ENCODE data around the gene SH3PXD2A. TPM values are rescaled to one million over a fixed set of nuclear protein-coding genes. Genes with fewer than 3 reads are reported as not detected.

The SH3PXD2A gene
- total and polyA plus RNA-seq, 2 experiments from 2014 or later, result 1.8 to 5.0 TPM

GRCh38 chr10:103892181-103892580 lies 36.8 kb upstream of the SH3PXD2A start:
- Histone ChIP-seq H4K20me1 (replicated peaks; ENCODE audit: insufficient read depth) (no peaks in the 10 kb centered on the region), H3F3A (replicated peaks; ENCODE audit: low read depth) (no peaks in the 10 kb centered on the region), H3K79me2 (replicated peaks; ENCODE audit: insufficient read depth) (no peaks in the 10 kb centered on the region), H3K36me3 (ENCODE audit: insufficient read depth) (peaks cover 6% of the 10 kb centered on the region; the same call in 1 of the 2 replicates), H3K27me3 (ENCODE audit: insufficient read depth) (no peaks in the 10 kb centered on the region), H2AFZ (no peak overlapping the region), H3K4me3 (no peak overlapping the region), H3K9me2 (ENCODE audit: insufficient read depth) (no peaks in the 10 kb centered on the region), H3K4me2 (no peak overlapping the region), H3K27ac (ENCODE audit: low read depth) (no peak overlapping the region), H3K4me1 (ENCODE audit: insufficient read depth) (no peaks in the 10 kb centered on the region; the same call in 1 of the 2 replicates)
- ATAC-seq (no peak), DNase-seq (ENCODE audit: low spot score) (no peak)
- Mint-ChIP-seq H3K4me3 (no peak overlapping the region), H3K36me3 (ENCODE audit: low read depth) (no peaks in the 10 kb centered on the region), H3K9me3 (no peaks in the 10 kb centered on the region), H3K4me1 (peaks cover 10% of the 10 kb centered on the region), H3K27me3 (ENCODE audit: insufficient read depth, low read depth, poor library complexity) (peaks cover 2% of the 10 kb centered on the region), H3K27ac (no peak overlapping the region)
- no peak for TF ChIP-seq EZH2phosphoT487 (IDR thresholded peaks at IDR 0.05; ENCODE audit: unreplicated experiment)

- Histone ChIP-seq H3K4me1 (ENCODE audit: insufficient read depth) (no peaks in the 10 kb centered on the region), H3K27me3 (ENCODE audit: insufficient read depth) (no peaks in the 10 kb centered on the region), H3K4me2 (no peak overlapping the region), H3K9me2 (ENCODE audit: insufficient read depth) (no peaks in the 10 kb centered on the region), H3K36me3 (ENCODE audit: insufficient read depth) (peaks cover 6% of the 10 kb centered on the region; the same call in 1 of the 2 replicates), H3K79me2 (replicated peaks; ENCODE audit: insufficient read depth) (no peaks in the 10 kb centered on the region), H3K27ac (ENCODE audit: low read depth) (no peak overlapping the region), H2AFZ (no peak overlapping the region), H3F3A (replicated peaks; ENCODE audit: low read depth) (no peaks in the 10 kb centered on the region), H4K20me1 (replicated peaks; ENCODE audit: insufficient read depth) (no peaks in the 10 kb centered on the region), H3K4me3 (no peak overlapping the region)
- Mint-ChIP-seq H3K27me3 (ENCODE audit: insufficient read depth, low read depth, poor library complexity) (peaks cover 5% of the 10 kb centered on the region), H3K4me3 (no peak overlapping the region), H3K9me3 (no peaks in the 10 kb centered on the region), H3K27ac (no peak overlapping the region), H3K36me3 (ENCODE audit: low read depth) (no peaks in the 10 kb centered on the region), H3K4me1 (peaks cover 10% of the 10 kb centered on the region)
- ATAC-seq (no peak), DNase-seq (ENCODE audit: low spot score) (no peak)
- TF ChIP-seq JUNB (IDR thresholded peaks at IDR 0.05; ENCODE audit: unreplicated experiment) (no peak), ETS1 (IDR thresholded peaks at IDR 0.05) (no peak), STAT1 (IDR thresholded peaks at IDR 0.05; ENCODE audit: unreplicated experiment) (no peak), EZH2 (IDR thresholded peaks at IDR 0.05; ENCODE audit: low read depth, unreplicated experiment) (no peak), POLR2AphosphoS5 (IDR thresholded peaks at IDR 0.05; ENCODE audit: low read depth) (no peak), ZNF331 (CRISPR knock-in tag; IDR thresholded peaks at IDR 0.05; ENCODE audit: low read depth) (no peak), REST (IDR thresholded peaks at IDR 0.05; ENCODE audit: unreplicated experiment) (no peak), EZH2phosphoT487 (IDR thresholded peaks at IDR 0.05; ENCODE audit: unreplicated experiment) (no peak), CTCF (conservative IDR thresholded peaks at IDR 0.05; ENCODE audit: low read depth in 2 of 2) (no peak), ZNF114 (CRISPR knock-in tag; IDR thresholded peaks at IDR 0.05) (no peak)
Observed at GRCh38 chr10:103890688-103891087, 35.3 kb upstream of the SH3PXD2A start.
